GM12878 (cell line): ENCODE measurements around the gene ADM. TPM values are rescaled to one million over a fixed set of nuclear protein-coding genes. Genes with fewer than 3 reads are reported as not detected.

Experiments used
- CBX5 ChIP-seq: sonication (generic); IDR thresholded peaks from 2 replicates; pipeline ENCODE4 v1.6.1; 2016; ENCODE audit warnings: low read depth, moderate library complexity, mild to moderate bottlenecking, inconsistent platforms
- CHD1 ChIP-seq: IDR thresholded peaks from 2 replicates; pipeline ENCODE4 v1.6.1; 2012; ENCODE audit warnings: low read depth, low read length, improper control_type of control experiment
- EED ChIP-seq: sonication (generic); IDR thresholded peaks from 2 replicates; pipeline ENCODE4 v1.6.1; 2016; ENCODE audit warnings: antibody characterized with exemption, low read depth
- FOS ChIP-seq: IDR thresholded peaks from 3 replicates; pipeline ENCODE4 v1.6.1; 2011; ENCODE audit warnings: borderline replicate concordance; ENCODE audit not compliant: insufficient read length; ENCODE audit errors: extremely low read depth
- FOXK2 ChIP-seq: fragments of 450-650 bp; IDR thresholded peaks from 2 replicates; pipeline ENCODE4 v1.6.1; 2017; ENCODE audit warnings: mild to moderate bottlenecking, moderate library complexity
- KAT2A ChIP-seq: conservative IDR thresholded peaks from 2 replicates; pipeline ENCODE4 v1.6.1; 2011; ENCODE audit warnings: low read depth, low read length; ENCODE audit not compliant: control insufficient read depth
- LARP7 ChIP-seq: fragments of 450-650 bp; IDR thresholded peaks from 2 replicates; pipeline ENCODE4 v1.6.1; 2017; ENCODE audit warnings: mild to moderate bottlenecking
- MTA2 ChIP-seq: fragments of 450-650 bp; IDR thresholded peaks from 2 replicates; pipeline ENCODE4 v1.6.1; 2016; ENCODE audit warnings: low read depth, mild to moderate bottlenecking, moderate library complexity
- MTA3 ChIP-seq: IDR thresholded peaks from 2 replicates; pipeline ENCODE4 v1.6.1; 2012; ENCODE audit warnings: low read length, inconsistent platforms, borderline replicate concordance
- NBN ChIP-seq: fragments of 450-650 bp; IDR thresholded peaks from 2 replicates; pipeline ENCODE4 v1.6.1; 2016
- NFYA ChIP-seq: IDR thresholded peaks from 2 replicates; pipeline ENCODE4 v1.6.1; 2011; ENCODE audit warnings: low read depth, mild to moderate bottlenecking, low read length, improper control_type of control experiment, borderline replicate concordance
- NR2C1 ChIP-seq: fragments of 450-650 bp; IDR thresholded peaks from 2 replicates; pipeline ENCODE4 v1.6.1; 2017; ENCODE audit warnings: antibody characterized with exemption, mild to moderate bottlenecking, moderate library complexity
- POU2F2 ChIP-seq: IDR thresholded peaks from 3 replicates; pipeline ENCODE4 v1.6.1; 2011; ENCODE audit warnings: low read depth, mild to moderate bottlenecking, low read length, borderline replicate concordance
- RCOR1 ChIP-seq: conservative IDR thresholded peaks from 2 replicates; pipeline ENCODE4 v1.6.1; 2012; ENCODE audit warnings: low read depth, low read length, improper control_type of control experiment
- RFX5 ChIP-seq: IDR thresholded peaks from 2 replicates; pipeline ENCODE4 v1.6.1; 2011; ENCODE audit warnings: low read depth, low read length, improper control_type of control experiment
- SMAD5 ChIP-seq: IDR thresholded peaks from 2 replicates; pipeline ENCODE4 v1.6.1; 2016; ENCODE audit warnings: antibody characterized with exemption, low read depth
- TARDBP ChIP-seq: IDR thresholded peaks from 2 replicates; pipeline ENCODE4 v1.6.1; 2016; ENCODE audit warnings: borderline replicate concordance
- TCF3 ChIP-seq: IDR thresholded peaks from 2 replicates; pipeline ENCODE4 v1.6.1; 2012; ENCODE audit warnings: low read depth, mild to moderate bottlenecking, low read length, borderline replicate concordance; ENCODE audit not compliant: insufficient read depth
- USF1 ChIP-seq: IDR thresholded peaks from 2 replicates; pipeline ENCODE4 v1.6.1; 2011; ENCODE audit warnings: borderline replicate concordance, low read depth, mild to moderate bottlenecking, moderate library complexity, mixed read lengths, low read length; ENCODE audit not compliant: insufficient read depth; ENCODE audit errors: extremely low read length
- WRNIP1 ChIP-seq: IDR thresholded peaks from 2 replicates; pipeline ENCODE4 v1.6.1; 2011; ENCODE audit warnings: low read depth, low read length, improper control_type of control experiment, borderline replicate concordance
- ZBED1 ChIP-seq: IDR thresholded peaks from 2 replicates; pipeline ENCODE4 v1.6.1; 2016; ENCODE audit warnings: borderline replicate concordance
- ZNF592 ChIP-seq: fragments of 450-650 bp; IDR thresholded peaks from 2 replicates; pipeline ENCODE4 v1.6.1; 2017; ENCODE audit warnings: mild to moderate bottlenecking, moderate library complexity
- ZSCAN29 ChIP-seq: fragments of 450-650 bp; IDR thresholded peaks from 2 replicates; pipeline ENCODE4 v1.6.1; 2017; ENCODE audit warnings: mild to moderate bottlenecking, moderate library complexity
- polyA plus RNA-seq, 11 experiments: library from polyadenylated mRNA; depleted of rRNA in 4 of 11; unstranded in 6 of 11; stranded (reverse) in 5 of 11; fragments of >200 nt; fragmentation: Nextera tagmentation in 4 of 11; fragmentation: Illumina TruSeq in 1 of 11; extraction: Ambion mirVana in 4 of 11; extraction: Trizol in 1 of 11; gene quantifications; 1 replicate in 1 of 11; 2 replicates in 10 of 11; pipeline versions ENCODE4 v1.2.1 to v1.2.3, GENCODE V29; 2011 to 2016; ENCODE audit warnings: inconsistent platforms in 2 of 11, missing spikeins in 2 of 11, low read depth in 1 of 11
- total RNA-seq, 4 experiments: library from RNA; depleted of rRNA in 3 of 4; stranded (reverse); fragments of >200 nt in 3 of 4; fragmentation: Illumina TruSeq in 1 of 4; extraction: Trizol in 1 of 4; gene quantifications; 2 replicates each; pipeline versions ENCODE4 v1.2.1 to v1.2.3, GENCODE V29; 2013 to 2021

Gene ADM
- total and polyA plus RNA-seq, 10 of the 15 experiments (the other 5 are each of a cell fraction or from before 2014, with no cell fraction given), result 0.11 to 4.2 (median 0.21) TPM; not detected in 7

GRCh38 chr11:10308201-10308954, 3.5 kb downstream of the ADM start (continued):
- no peak for TF ChIP-seq NR2C1
- TF ChIP-seq ZNF592, result no peak
- no peak for TF ChIP-seq FOS
- no peak for TF ChIP-seq ZSCAN29
- TF ChIP-seq CHD1, result no peak
- no peak for TF ChIP-seq WRNIP1
- TF ChIP-seq TCF3, result no peak
- TF ChIP-seq CBX5, result peak; percentile 14; the same call in 1 of the 2 replicates
- TF ChIP-seq MTA3, result no peak
- no peak for TF ChIP-seq FOXK2
- TF ChIP-seq TARDBP, result no peak
- TF ChIP-seq USF1, result no peak
- TF ChIP-seq EED, result 0 out of 2 replicates have a peak, but pooled peaks have one; percentile 15
- TF ChIP-seq MTA2, result no peak
- TF ChIP-seq LARP7, result no peak
- TF ChIP-seq RCOR1, result no peak
- peak; percentile 76; the same call in 1 of the 2 replicates for TF ChIP-seq NBN
- no peak for TF ChIP-seq KAT2A
- TF ChIP-seq NFYA, result no peak
- no peak for TF ChIP-seq POU2F2
- TF ChIP-seq ZBED1, result no peak
- TF ChIP-seq SMAD5, result no peak
- no peak for TF ChIP-seq RFX5
